IMR-90 (cell line): ENCODE data around the gene NPR2. TPM values are rescaled to one million over a fixed set of nuclear protein-coding genes. Genes with fewer than 3 reads are reported as not detected.

Experiments
- ATAC-seq: fragments of 200-7000 bp; cut with Tn5 transposase; 2 replicates; pipeline ENCODE4 v1.9.1; 2020; ENCODE audit warnings: low read depth, mild to moderate bottlenecking, moderate library complexity
- BruUV-seq: library from RNA; stranded (reverse); fragments of 400-500 nt; replicated peaks from 2 replicates; lab custom pipeline; 2021; lab: Mats Ljungman, UMichigan
- CTCF ChIA-PET: fragments of 300-600 bp; formaldehyde crosslinking; extraction: SDS; loops from one replicate; lab custom pipeline; 2021; ENCODE audit warnings: antibody characterized with exemption; lab: Yijun Ruan, JAX
- POLR2A ChIA-PET: fragments of 300-600 bp; sonication (Branson Sonifier 250); formaldehyde crosslinking; loops from one replicate; lab custom pipeline; 2022; ENCODE audit warnings: antibody characterized with exemption; ENCODE audit not compliant: unreplicated experiment; lab: Charles Lee
- DNase-seq: peaks from one replicate; pipeline ENCODE4 v3.0.0; 2013
- H2AFZ ChIP-seq: replicated peaks from 2 replicates; pipeline ENCODE3; 2013; ENCODE audit warnings: low read length, mild to moderate bottlenecking; ENCODE audit not compliant: poor library complexity
- H2AK5ac ChIP-seq: 2 replicates; pipeline ENCODE4 v1.6.1; 2013; ENCODE audit warnings: low read depth, low read length, inconsistent platforms
- H2AK9ac ChIP-seq: replicated peaks from 2 replicates; pipeline ENCODE3; 2013; ENCODE audit warnings: mild to moderate bottlenecking, low read depth, low read length, moderate library complexity; ENCODE audit not compliant: poor library complexity
- H2BK120ac ChIP-seq: 2 replicates; pipeline ENCODE4 v1.6.1; 2013; ENCODE audit warnings: low read depth, low read length, inconsistent platforms
- H2BK15ac ChIP-seq: 3 replicates; pipeline ENCODE4 v1.6.1; 2013; ENCODE audit warnings: low read depth, low read length, inconsistent platforms
- H2BK20ac ChIP-seq: 2 replicates; pipeline ENCODE4 v1.6.1; 2013; ENCODE audit warnings: low read depth, mild to moderate bottlenecking, inconsistent platforms, low read length, moderate library complexity
- H2BK5ac ChIP-seq: 2 replicates; pipeline ENCODE4 v1.6.1; 2013; ENCODE audit warnings: mild to moderate bottlenecking, low read depth, low read length, inconsistent platforms; ENCODE audit not compliant: poor library complexity, severe bottlenecking
- H3K14ac ChIP-seq: replicated peaks from 2 replicates; pipeline ENCODE4 v1.6.1; 2013; ENCODE audit warnings: low read depth, low read length, inconsistent platforms
- H3K18ac ChIP-seq: 2 replicates; pipeline ENCODE4 v1.6.1; 2013; ENCODE audit warnings: low read depth, low read length, control low read depth
- H3K23ac ChIP-seq: 2 replicates; pipeline ENCODE4 v1.6.1; 2013; ENCODE audit warnings: low read depth, low read length, inconsistent platforms
- H3K27ac ChIP-seq: 2 replicates; pipeline ENCODE4 v1.5.1; 2013; ENCODE audit warnings: mild to moderate bottlenecking, control low read depth, low read length; ENCODE audit not compliant: insufficient read depth
- H3K27me3 ChIP-seq: 2 replicates; pipeline ENCODE4 v1.6.1; 2013; ENCODE audit warnings: low read length; ENCODE audit not compliant: control insufficient read depth, insufficient read depth
- H3K36me3 ChIP-seq: 2 replicates; pipeline ENCODE4 v1.6.1; 2013; ENCODE audit warnings: low read length, mixed read lengths; ENCODE audit not compliant: control insufficient read depth, insufficient read depth
- H3K4ac ChIP-seq: 2 replicates; pipeline ENCODE4 v1.6.1; 2013; ENCODE audit warnings: low read depth, low read length, inconsistent platforms
- H3K4me1 ChIP-seq: 2 replicates; pipeline ENCODE4 v1.6.1; 2013; ENCODE audit warnings: low read length, mixed read lengths; ENCODE audit not compliant: control insufficient read depth, insufficient read depth
- H3K4me2 ChIP-seq: 2 replicates; pipeline ENCODE4 v1.6.1; 2013; ENCODE audit warnings: low read depth, mild to moderate bottlenecking, control low read depth, low read length, moderate library complexity
- H3K4me3 ChIP-seq: 2 replicates; pipeline ENCODE4 v1.5.1; 2013; ENCODE audit warnings: low read depth, mild to moderate bottlenecking, control low read depth, low read length, moderate library complexity; ENCODE audit not compliant: insufficient read depth
- H3K56ac ChIP-seq: 2 replicates; pipeline ENCODE4 v1.6.1; 2013; ENCODE audit warnings: low read length, inconsistent platforms; ENCODE audit not compliant: insufficient read depth; ENCODE audit errors: extremely low read depth
- H3K79me1 ChIP-seq, 2 experiments: 2 replicates each; pipeline ENCODE4 v1.6.1; 2013; ENCODE audit warnings: low read length in 2 of 2, inconsistent platforms in 1 of 2, low read depth in 1 of 2
- H3K9ac ChIP-seq: 2 replicates; pipeline ENCODE4 v1.6.1; 2013; ENCODE audit warnings: low read depth, low read length, control low read depth
- H3K9me1 ChIP-seq: 2 replicates; pipeline ENCODE4 v1.6.1; 2013; ENCODE audit warnings: low read length, inconsistent platforms; ENCODE audit not compliant: insufficient read depth
- H3K9me3 ChIP-seq: 2 replicates; pipeline ENCODE4 v1.6.1; 2013; ENCODE audit warnings: low read length; ENCODE audit not compliant: control insufficient read depth, insufficient read depth
- H4K20me1 ChIP-seq: 2 replicates; pipeline ENCODE4 v1.6.1; 2013; ENCODE audit warnings: low read length, inconsistent platforms; ENCODE audit not compliant: insufficient read depth
- H4K5ac ChIP-seq: 2 replicates; pipeline ENCODE4 v1.6.1; 2013; ENCODE audit warnings: mild to moderate bottlenecking, low read depth, low read length, control low read depth
- H4K8ac ChIP-seq, 2 experiments: 2 replicates each; pipeline ENCODE4 v1.6.1; 2013; ENCODE audit warnings: low read depth in 2 of 2, low read length in 2 of 2, control low read depth in 1 of 2, inconsistent platforms in 1 of 2
- H4K91ac ChIP-seq: 2 replicates; pipeline ENCODE4 v1.6.1; 2013; ENCODE audit warnings: low read depth, low read length, inconsistent platforms; ENCODE audit not compliant: insufficient read depth
- BHLHE40 ChIP-seq: fragments of 150-350 bp; IDR thresholded peaks from 2 replicates; pipeline ENCODE4 v1.6.1; 2016; ENCODE audit warnings: mild to moderate bottlenecking, low read depth, low read length
- FOS ChIP-seq: fragments of 150-350 bp; IDR thresholded peaks from 2 replicates; pipeline ENCODE4 v1.6.1; 2016; ENCODE audit warnings: low read depth, low read length
- MAFK ChIP-seq: IDR thresholded peaks from 2 replicates; pipeline ENCODE4 v1.6.1; 2012; ENCODE audit warnings: low read depth, low read length, improper control_type of control experiment
- MAZ ChIP-seq: IDR thresholded peaks from 2 replicates; pipeline ENCODE4 v1.6.1; 2012; ENCODE audit warnings: low read depth, mild to moderate bottlenecking, low read length, improper control_type of control experiment, moderate library complexity, borderline replicate concordance
- NFE2L2 ChIP-seq: fragments of 150-350 bp; IDR thresholded peaks from 2 replicates; pipeline ENCODE4 v1.6.1; 2016; ENCODE audit warnings: low read depth, mild to moderate bottlenecking, low read length
- SMC3 ChIP-seq: fragments of 150-350 bp; IDR thresholded peaks from 2 replicates; pipeline ENCODE4 v1.6.1; 2016; ENCODE audit warnings: low read depth, mild to moderate bottlenecking, antibody characterized with exemption, low read length, moderate library complexity
- WGBS, 2 experiments: methylation state at CpG; one replicate each; pipeline versions ENCODE4 v1.1.5 to v1.1.7; 2013; ENCODE audit warnings: missing lambda C conversion rate in 2 of 2; ENCODE audit not compliant: insufficient read length in 1 of 2; ENCODE audit errors: extremely low coverage in 2 of 2; 5-methylcytosine and 5-hydroxymethylcytosine counted together
- dilution Hi-C: fragments of 300-500 bp; cut with HindIII; formaldehyde crosslinking; loops from one replicate; pipeline ENCODE4 v1.14.3; 2018; ENCODE audit warnings: low sequenced_read_pairs; ENCODE audit not compliant: unreplicated experiment
- in situ Hi-C: fragments of 300-500 bp; cut with MboI; formaldehyde crosslinking; loops from 3 replicates; pipeline ENCODE4 v1.14.3; 2019; ENCODE audit warnings: low sequenced_read_pairs, inconsistent platforms, mixed read lengths
- intact Hi-C: fragments of 100-400 bp; cut with micrococcal nuclease; formaldehyde crosslinking; loops from 2 replicates; pipeline ENCODE4 v1.10.0; 2022
- polyA plus RNA-seq, 3 experiments: library from polyadenylated mRNA; depleted of rRNA; stranded (reverse); fragments of >200 nt; gene quantifications; 2 replicates each; pipeline ENCODE4 v1.2.3, GENCODE V29; 2012; ENCODE audit warnings: low replicate concordance in 1 of 3
- total RNA-seq: library from RNA; depleted of rRNA; stranded (reverse); fragments of >200 nt; gene quantifications from 2 replicates; pipeline ENCODE4 v1.2.3, GENCODE V29; 2012

Gene NPR2
- total and polyA plus RNA-seq, 2 of the 4 experiments (the other 2 are of a cell fraction) = 5.2 to 35.7 TPM

- TF ChIP-seq BHLHE40 (no peak), NFE2L2 (no peak), SMC3 (no peak), FOS (no peak), MAZ (no peak), MAFK (no peak)
- H3K9ac ChIP-seq = no peak overlapping the region
- H3K79me1 ChIP-seq = peaks cover 2 to 16% of the 10 kb centered on the region in 2 experiments; a peak in 3 of 4 replicates
- no peak overlapping the region for H3K18ac ChIP-seq
- H2BK15ac ChIP-seq = no peak overlapping the region
- ChIA-PET POLR2A (no interaction called here), CTCF (interaction anchor here (1.2 kb wide), 1 partner anchor 8 kb away, joined by 4 read pairs; no protein-coding TSS in a partner anchor)
- no peak overlapping the region for H3K27ac ChIP-seq
- no peak overlapping the region for H4K8ac ChIP-seq
- H4K5ac ChIP-seq = no peak overlapping the region
- H3K23ac ChIP-seq = no peak overlapping the region
- H3K4me2 ChIP-seq = no peak overlapping the region
- no peaks in the 10 kb centered on the region for H3K9me3 ChIP-seq
- H2BK20ac ChIP-seq = no peak overlapping the region
- dilution Hi-C loops = no loop called here
- 0 out of 2 replicates have a peak, but pooled peaks cover 2% of the 10 kb centered on the region for H3K4me1 ChIP-seq
- H4K91ac ChIP-seq = no peak overlapping the region
- BruUV-seq = no TSS peak
- no peaks in the 10 kb centered on the region for H3K27me3 ChIP-seq
- H3K36me3 ChIP-seq = no peaks in the 10 kb centered on the region
- DNase-seq = no peak
- no peak overlapping the region for H2BK120ac ChIP-seq
- H2BK5ac ChIP-seq = no peak overlapping the region
- peaks cover 7% of the 10 kb centered on the region; the same call in 1 of the 2 replicates for H3K9me1 ChIP-seq
- no peak overlapping the region for H3K4me3 ChIP-seq
- H2AK5ac ChIP-seq = no peak overlapping the region
- no peak overlapping the region for H3K14ac ChIP-seq
- no peak for ATAC-seq
- 49 to 100% methylated on average over 1 to 3 of the region's 14 CpGs for WGBS, 2 experiments
- H4K20me1 ChIP-seq = no peaks in the 10 kb centered on the region
- no peak overlapping the region for H3K56ac ChIP-seq
- intact Hi-C loops = no loop called here
- H3K4ac ChIP-seq = no peak overlapping the region
- in situ Hi-C loops = no loop called here
- H2AK9ac ChIP-seq = no peak overlapping the region
- H2AFZ ChIP-seq = no peak overlapping the region
Observed at GRCh38 chr9:35834260-35835215, 43.1 kb downstream of the NPR2 start.
